LNCAP (cell line): Measurements from ENCODE around the gene RAB40C.

Experiments
- TF ChIP-seq, protein P1 (sequence below): fragments of 450-650 bp; IDR thresholded peaks from 2 replicates; pipeline ENCODE4 v1.5.1; 2017; ENCODE audit warnings: mild to moderate bottlenecking

Gene RAB40C

DNA sequence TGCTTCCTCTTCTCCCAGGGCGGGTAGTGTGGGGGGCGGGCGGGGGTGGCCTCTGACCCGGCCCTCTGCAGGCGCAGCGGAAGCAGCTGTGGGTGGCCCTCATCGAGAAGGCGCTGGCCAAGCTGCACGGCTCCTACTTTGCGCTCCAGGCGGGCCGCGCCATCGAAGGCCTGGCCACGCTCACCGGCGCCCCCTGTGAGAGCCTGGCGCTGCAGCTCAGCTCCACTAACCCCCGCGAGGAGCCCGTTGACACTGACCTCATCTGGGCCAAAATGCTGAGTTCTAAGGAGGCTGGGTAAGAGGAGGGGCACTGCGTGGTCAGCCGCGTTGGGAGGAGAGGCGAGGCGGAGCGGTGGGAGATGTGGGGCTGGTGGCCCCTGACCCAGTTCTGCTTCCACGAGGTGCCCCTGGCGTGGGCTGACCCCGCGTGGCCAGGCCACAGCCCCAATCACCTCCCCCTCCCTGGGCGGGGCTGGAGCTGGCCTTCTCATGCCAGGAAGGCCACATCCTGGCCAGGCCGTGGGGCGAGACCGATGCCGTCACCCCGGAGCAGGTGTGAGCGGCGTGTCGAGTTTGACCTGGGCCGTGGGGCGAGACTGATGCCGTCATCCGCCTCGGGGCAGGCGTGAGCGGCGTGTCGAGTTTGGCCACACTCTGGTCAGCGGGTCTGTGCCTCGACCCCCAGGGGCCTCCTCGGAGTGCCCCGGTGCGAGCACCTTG is 40.2 kb upstream of the RAB40C start:
- TF ChIP-seq, protein P1, sequence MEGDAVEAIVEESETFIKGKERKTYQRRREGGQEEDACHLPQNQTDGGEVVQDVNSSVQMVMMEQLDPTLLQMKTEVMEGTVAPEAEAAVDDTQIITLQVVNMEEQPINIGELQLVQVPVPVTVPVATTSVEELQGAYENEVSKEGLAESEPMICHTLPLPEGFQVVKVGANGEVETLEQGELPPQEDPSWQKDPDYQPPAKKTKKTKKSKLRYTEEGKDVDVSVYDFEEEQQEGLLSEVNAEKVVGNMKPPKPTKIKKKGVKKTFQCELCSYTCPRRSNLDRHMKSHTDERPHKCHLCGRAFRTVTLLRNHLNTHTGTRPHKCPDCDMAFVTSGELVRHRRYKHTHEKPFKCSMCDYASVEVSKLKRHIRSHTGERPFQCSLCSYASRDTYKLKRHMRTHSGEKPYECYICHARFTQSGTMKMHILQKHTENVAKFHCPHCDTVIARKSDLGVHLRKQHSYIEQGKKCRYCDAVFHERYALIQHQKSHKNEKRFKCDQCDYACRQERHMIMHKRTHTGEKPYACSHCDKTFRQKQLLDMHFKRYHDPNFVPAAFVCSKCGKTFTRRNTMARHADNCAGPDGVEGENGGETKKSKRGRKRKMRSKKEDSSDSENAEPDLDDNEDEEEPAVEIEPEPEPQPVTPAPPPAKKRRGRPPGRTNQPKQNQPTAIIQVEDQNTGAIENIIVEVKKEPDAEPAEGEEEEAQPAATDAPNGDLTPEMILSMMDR = peak; percentile 16; the same call in 1 of the 2 replicates

DNA sequence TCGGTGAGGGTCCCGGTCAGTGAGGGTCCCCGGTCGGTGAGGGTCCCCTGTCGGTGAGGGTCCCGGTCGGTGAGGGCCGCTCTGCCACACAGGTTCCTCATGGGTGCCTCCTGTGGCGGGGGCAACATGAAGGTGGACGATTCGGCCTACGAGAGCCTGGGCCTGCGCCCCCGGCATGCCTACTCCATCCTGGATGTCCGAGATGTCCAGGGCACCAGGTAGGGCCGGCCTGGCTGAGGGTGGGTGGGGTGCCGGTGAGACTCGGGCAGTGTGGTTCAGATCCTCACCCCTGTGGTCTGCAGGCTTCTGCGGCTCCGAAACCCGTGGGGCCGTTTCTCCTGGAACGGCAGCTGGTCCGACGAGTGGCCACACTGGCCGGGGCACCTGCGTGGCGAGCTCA is 38.7 kb upstream of the RAB40C start:
- TF ChIP-seq, protein P1 = no peak

DNA sequence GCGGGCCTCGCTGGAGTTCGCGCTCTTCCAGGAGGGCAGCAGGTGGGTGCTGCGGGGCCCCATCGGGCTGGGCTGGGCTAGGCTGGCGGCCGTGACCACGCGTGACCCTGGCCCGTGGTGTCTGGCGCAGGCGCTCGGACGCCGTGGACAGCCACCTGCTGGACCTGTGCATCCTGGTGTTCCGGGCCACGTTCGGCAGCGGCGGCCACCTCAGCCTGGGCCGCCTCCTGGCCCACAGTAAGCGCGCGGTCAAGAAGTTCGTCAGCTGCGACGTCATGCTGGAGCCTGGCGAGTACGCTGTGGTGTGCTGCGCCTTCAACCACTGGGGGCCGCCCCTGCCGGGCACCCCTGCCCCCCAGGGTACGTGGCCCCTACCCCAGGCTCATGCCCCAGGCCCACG is 37.7 kb upstream of the RAB40C start:
- TF ChIP-seq, protein P1 = no peak

DNA sequence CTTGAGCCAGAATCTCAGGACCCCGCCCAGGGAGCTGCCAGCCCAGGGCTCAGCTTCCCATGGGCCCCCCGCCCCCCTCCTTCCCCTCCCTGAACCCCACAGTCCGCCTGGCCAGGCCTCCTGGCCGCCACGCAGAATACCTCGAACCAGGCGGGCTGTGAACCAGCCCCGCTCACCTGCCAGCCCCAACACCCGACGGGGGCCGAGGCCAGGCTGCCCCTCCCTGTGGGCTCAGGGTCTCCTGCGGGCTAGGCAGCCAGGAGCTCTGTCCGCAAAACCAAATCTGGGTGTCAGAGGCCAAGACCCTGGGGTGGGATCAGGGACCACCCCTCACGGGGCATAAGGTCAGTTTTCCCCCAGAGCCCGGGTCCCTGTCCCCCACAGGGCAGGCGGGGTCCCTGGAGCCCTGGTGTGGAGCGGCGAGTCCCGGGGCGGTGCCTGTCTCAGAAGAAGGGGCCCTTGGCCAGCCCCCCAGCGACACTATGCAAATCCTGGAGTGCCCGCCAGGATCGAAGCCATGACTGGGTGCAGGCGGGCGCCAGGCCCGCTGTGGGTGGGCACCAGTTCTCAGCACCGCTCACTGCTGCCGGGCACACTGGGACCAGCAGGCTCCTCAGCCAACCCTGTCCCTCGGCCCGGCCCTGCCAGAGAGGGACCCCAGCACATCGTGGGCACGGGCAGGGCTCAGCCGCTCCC is 36.1 kb upstream of the RAB40C start:
- TF ChIP-seq, protein P1 = no peak

DNA sequence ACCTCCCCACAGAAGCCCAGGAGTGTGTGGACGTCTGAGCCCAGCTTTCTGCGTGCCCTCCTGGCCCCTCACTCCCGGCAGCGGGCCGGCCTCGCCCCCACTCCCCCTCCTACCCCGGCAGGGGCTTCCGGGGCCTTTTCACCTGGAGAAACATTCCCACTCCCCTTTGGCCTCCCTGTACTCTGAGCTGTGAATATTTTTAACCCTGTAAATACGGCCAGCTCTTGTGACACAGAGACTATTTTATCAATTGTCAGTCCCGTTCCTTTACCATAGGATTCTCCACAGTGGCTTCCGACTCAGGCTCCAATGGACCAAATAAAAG is 35.6 kb upstream of the RAB40C start:
- TF ChIP-seq, protein P1 = no peak

DNA sequence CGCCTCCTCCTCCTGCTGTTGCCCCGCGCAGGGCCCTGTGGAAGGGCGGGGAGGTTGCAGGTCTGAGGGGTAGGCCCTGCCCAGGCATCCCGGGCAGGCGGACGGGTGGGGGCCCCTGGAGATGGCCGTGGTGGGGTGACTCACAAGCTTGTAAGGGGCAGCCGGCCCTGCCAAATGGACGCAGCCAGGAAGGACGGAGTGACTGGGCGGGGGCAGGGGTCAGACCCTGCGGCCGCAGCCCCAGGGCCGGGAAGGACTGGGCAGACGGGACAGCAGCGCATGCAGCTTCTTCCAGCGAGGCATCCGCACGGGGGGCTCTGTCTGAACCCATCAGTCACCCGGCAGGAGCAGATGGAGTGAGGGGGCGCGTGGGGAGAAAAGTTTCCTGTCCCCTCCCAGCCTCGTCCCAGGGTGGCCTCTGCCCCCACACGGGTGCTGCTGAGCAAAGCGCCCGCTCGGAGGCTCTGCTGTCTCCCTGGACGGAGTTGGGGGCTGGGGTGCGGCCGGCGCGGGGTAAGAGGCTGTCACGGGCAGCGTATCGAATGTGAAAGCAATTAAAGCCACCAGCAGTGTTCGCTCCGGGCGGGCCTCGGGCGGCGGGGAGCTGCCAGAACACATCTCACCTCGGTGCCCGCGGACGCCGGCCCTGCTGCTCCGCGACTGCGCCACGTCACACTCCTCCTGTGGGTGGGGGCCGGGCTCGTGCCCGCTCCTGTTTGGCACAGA is 35.1 kb upstream of the RAB40C start:
- TF ChIP-seq, protein P1 = no peak

DNA sequence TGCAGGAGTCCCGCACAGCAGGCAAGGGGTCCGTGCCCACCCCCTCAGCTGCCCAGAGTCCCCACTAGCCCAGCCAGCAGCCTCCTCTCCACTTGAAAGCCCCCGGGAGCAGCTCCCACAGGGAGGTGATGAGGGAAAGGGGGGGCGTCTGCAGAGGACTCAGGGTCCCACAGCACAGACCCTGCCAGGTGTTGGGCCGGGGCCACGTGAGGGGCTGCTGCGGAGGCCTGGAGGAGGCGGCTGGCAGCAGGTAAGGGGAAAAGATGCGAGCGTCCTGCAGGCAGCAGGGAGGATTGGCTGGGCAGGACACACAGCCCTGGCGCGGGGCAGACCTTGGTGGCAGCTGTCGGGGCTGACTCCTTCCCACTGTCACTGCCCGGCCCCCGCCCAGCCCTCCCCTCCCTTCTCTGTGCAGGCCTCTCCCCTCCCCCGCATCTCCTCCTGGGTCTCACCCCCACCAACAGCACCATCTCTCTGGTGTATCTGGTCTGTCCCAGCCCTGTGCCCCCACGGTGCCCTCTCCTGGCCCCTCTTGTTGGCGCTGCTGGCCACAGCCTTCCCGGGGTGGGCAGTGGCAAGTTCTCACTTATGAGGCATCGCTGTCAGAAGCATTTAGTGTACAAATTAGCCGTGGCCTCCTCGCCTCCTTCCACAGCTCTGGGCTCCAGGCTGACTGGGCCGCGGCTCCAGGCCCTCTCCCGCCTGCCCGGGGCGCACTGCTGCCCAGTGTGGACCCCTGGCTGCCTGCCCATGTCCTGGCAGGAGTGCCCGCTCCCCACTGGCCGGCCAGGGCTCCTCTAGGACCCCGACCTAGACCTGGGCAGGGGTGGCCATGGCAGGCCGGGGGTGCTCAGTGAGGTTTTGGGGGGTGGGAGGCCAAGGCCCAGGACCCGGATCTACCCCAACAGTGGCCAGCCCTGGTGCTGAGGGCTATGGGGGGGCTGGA is 34.1 kb upstream of the RAB40C start:
- TF ChIP-seq, protein P1 = no peak
